GM18861 (cell line): ENCODE data around the gene TGOLN2.
A peak's percentile ranks its signal among the peaks of the same experiment; 100 is the strongest.
"Not testable (repeated sequence)": the region's sequence is repeated elsewhere in the genome, so short reads cannot be mapped to it uniquely, and the experiment has no call there.

ENCODE experiments used
- ATAC-seq: cut with Tn5 transposase; IDR thresholded peaks from one replicate; pipeline ENCODE4 v1.9.1; 2021; ENCODE audit not compliant: unreplicated experiment

The TGOLN2 gene

GRCh38 chr2:85340034-85340892, 12.5 kb upstream of the TGOLN2 start:
- no peak for ATAC-seq

GRCh38 chr2:85334928-85335327, 7.1 kb upstream of the TGOLN2 start:
- no peak for ATAC-seq

DNA sequence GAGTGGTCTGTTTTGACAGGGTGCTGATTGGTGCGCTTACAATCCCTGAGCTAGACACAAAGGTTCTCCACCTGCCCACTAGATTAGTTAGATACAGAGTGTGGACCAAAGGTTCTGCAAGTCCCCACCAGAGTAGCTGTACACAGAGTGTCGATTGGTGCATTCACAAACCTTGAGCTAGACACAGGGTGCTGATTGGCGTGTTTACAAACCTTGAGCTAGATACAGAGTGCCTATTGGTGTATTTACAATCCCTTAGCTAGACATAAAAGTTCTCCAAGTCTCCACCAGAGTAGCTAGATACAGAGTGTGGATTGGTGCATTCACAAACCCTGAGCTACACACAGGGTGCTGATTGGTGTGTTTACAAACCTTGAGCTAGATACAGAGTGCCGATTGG, 6.1 kb upstream of the TGOLN2 start:
- ATAC-seq: not testable (repeated sequence)

GRCh38 chr2:85330839-85331636, 3.2 kb upstream of the TGOLN2 start:
- ATAC-seq: no peak

GRCh38 chr2:85329701-85330100, 1.9 kb upstream of the TGOLN2 start:
- ATAC-seq: not testable (repeated sequence)

DNA sequence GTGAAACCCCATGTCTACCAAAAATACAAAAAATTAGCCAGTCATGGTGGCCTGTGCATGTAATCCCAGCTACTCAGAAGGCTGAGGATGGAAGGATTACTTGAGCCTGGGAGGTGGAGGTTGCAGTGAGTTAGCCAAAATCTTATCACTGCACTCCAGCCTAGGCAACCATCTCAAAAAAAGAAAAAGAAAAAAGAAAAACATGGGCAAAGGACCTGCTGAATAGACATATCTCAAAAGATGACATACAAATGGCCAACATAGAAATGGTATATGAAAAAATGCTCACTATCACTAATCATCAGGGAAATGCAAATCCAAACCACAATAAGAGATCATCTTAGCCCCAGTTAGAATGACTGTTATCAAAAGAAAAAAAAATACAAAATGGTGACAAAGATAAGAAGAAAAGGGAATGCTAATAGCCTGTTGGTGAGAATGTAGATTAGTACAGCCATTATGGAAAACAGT, 1.4 kb upstream of the TGOLN2 start:
- no peak for ATAC-seq

DNA sequence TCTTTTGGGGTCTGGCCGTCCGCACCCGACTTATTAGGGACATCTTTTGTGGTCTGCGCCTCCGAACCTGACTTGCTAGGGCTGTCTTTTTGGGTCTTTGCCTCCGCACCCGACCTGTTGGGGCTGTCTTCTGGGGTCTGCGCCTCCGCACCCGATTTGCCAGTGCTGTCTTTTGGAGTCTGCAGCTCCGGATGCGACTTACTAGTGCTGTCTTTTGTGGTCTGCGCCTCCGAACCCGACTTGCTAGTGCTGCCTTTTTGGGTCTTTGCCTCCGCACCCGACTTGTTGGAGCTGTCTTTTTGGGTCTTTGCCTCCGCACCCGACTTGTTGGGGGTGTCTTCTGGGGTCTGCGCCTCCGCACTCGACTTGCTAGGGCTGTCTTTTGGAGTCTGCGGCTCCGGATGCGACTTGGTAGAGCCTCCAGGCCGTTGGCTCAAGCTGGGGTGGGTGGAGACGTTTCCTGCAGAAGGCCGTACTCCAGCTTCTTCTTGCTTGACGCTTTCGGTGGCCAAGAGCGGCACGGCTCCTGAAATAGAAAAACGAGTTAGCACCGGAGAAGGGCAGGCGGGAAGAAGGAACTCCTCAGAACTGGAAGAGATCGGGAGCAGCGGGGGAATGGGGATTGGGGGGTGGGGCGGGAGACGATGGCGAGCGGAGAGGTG, 498 bp downstream of the TGOLN2 start:
- ATAC-seq: no peak

DNA sequence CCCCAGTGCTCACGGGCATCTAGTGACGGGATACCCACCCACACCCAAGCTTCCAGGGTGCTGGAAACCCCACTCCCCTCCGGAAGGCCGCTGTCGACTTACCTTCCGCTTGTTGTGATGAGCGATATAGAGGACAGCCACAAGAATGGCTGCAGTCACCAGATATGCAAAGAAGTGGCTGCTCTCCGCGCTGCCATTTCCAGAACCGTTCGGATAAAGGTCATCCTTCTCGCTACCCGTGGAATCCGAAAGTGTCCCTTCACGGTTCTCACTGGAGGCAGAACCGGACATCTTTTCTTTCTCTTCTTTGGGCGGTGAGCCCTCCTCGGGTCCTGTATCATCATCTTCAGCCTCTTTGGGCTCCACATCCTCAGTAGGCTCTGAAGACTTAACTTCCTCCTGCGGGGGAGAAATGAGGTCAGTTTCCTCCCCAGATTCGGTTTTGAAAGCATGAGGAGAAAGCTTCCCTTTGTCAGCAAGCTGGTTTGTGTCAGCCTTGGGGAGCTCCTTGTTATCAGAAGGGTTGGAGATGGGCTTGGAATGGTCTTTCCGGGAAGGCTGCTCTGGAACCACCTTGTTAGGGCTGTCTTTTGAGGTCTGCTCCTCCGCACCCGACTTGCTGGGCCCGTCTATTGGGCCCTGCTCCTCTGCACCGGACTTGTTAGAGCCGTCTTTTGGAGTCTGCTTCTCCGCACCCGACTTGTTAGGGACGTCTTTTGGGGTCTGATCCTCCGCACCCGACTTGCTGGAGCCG, 1.2 kb downstream of the TGOLN2 start:
- ATAC-seq: no peak

DNA sequence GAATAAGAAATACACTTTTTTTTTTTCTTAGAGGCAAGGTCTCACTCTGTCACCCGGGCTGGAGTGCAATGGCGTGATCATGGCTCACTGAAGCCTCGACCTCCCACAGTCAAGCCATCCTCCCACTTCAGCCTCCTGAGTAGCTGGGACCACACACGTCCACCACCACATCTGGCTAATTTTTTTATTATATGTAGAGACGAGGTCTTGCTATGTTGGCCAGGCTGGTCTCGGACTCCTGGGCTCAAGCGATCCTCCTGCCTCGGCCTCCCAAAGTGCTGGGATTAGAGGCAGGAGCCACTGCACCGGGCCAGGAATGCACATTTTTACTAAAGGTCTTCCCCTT, 2.4 kb downstream of the TGOLN2 start:
- no peak for ATAC-seq

DNA sequence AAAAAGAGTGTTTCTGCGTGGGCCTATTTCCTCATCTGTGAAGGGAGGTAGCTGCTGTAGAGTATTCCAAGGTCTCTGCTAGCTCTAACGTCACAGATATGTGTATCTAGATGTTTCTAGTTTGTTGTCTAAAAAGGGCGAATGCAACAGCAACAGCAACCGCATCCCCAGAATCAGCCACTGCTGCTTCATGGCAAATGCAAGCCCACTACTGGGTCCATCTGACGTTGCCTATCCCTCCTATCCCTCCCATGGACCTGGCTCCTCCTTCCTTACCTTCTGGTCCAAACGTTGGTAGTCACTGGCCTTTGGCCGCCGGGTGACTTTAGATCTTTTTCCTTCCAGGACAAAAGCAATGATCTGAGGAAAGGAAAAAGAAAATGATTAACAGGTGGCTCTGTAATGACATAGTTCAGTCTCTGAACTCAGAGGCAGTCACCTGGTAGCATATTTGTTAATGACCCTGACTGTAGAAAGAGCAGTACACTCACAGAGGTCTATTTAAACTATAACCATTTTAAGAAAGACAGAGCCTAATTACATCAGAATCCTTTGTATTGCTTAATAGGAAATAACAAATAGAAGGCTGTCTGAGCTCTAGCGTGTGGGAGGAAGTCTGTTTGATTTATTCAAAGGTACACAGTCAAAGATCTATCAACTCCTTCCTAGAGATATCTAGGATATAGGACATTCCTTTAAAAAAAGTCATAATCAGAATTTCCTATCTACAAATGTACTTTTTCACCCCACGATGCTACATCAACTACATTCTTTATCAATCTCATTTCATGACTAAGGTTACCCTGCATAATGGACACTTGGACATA, 2.9 kb downstream of the TGOLN2 start:
- no peak for ATAC-seq

DNA sequence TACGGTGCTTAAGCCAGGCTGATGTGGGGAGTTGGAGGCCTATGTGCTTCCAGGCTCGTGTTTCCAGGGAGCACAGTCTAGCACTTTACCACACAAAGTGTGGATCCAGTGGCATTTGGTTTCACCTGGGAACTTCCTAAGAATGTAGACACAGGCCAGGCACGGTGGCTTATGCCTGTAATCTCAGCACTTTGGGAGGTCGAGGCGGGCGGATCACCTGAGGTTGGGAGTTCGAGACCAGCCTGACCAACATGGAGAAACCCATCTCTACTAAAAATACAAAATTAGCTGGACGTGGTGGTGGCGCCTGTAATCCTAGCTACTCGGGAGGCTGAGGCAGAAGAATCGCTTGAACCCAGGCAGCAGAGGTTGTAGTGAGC, 3.8 kb downstream of the TGOLN2 start:
- ATAC-seq: not testable (repeated sequence)

GRCh38 chr2:85323351-85323987, 4.3 kb downstream of the TGOLN2 start:
- ATAC-seq: no peak

GRCh38 chr2:85319796-85320195, 8.0 kb downstream of the TGOLN2 start:
- ATAC-seq: no peak

DNA sequence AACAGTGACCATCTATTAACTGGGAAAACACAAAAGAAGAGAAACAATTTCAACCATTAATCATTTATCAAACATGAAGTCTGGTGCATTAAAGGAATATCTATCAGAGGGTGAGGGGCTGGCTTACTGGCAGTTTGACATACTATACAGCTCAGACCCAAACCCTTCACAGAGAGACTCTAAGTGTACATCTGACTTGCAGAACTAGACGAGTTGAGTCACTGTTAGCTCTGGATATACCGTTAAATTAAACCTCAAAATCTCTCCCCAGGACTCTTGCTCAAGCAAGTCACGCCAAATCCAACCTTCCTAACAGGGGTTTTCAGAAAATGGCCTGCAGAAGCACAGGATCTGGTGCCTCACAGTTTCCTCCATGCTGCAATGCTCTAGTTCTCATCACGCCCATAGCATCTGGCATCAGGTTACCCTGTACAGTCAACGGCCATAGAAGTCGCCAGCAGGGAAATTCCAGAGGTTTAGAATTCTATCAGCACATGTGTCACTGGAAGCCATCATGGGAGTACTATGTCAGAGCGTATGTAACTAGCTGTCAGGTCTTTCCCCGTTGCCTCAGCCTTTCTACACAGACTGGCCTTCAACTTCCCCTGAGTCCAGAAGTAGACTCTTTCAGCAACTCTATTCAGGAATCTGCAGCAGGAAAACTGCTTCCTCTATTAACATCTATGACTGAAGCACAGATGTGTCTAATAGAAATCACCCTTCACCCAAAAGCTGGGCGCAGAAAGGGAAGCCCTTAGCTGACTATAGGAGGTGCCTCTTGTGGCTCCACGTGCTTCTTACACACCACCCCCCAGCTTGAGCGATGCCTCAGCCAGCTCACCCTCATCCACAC, 9.3 kb downstream of the TGOLN2 start:
- ATAC-seq: no peak

DNA sequence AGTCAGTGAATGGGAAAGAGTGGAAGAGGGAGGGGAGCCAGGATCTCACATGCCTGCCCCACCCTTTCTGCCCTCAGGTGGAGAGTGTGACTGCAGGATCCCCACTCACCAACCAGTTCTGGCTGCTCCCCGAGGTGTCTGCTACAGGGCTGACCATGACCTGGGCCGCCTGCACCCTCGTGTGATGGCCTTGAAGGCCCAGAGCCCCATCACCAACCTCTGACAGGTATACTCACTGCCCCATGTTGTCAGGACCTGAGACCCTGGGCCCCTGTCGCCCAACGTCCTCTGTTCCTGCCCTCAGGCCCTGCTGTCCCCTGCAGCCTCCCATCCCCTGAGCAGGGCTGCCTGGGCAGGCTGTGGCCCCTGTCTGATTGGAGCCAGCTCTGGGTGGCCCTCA, 11.9 kb downstream of the TGOLN2 start:
- not testable (repeated sequence) for ATAC-seq

GRCh38 chr2:85314884-85315242, 12.9 kb downstream of the TGOLN2 start:
- ATAC-seq: no peak

- ATAC-seq: no peak
These were observed 15.4 kb downstream of the TGOLN2 start for GRCh38 chr2:85312404-85312803.

DNA sequence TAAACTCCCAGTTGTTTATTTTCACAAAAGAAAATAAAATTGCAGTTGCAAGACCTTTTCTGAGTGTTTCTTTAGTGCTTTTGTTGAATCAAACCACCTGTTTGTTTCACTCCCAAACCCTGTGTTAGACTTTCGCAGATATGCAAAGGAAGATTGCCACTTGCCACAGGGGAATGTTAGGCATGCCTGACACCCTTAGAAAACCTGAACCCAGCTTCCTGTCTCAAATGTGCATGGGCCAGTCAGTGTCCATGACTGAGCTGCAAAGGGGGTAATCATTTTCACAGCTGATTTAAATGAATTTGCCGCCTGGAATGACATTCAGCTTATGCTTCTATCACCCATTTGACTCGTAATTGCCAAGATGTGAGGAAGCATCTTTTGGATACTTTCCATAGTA, 17.5 kb downstream of the TGOLN2 start:
- peak; percentile 61 for ATAC-seq
